PC-9 (cell line): Measurements from ENCODE around the gene CSRP2. TPM values are rescaled to one million over a fixed set of nuclear protein-coding genes. Genes with fewer than 3 reads are reported as not detected.

ENCODE experiments used
- BruUV-seq: library from RNA; stranded (reverse); fragments of 400-500 nt; replicated peaks from 2 replicates; lab custom pipeline; 2021; lab: Mats Ljungman, UMichigan
- CTCF ChIA-PET: fragments of 300-600 bp; sonication (Branson Sonifier 250); formaldehyde crosslinking; loops from one replicate; lab custom pipeline; 2022; ENCODE audit warnings: antibody characterized with exemption; lab: Charles Lee
- POLR2A ChIA-PET: fragments of 300-600 bp; sonication (Branson Sonifier 250); formaldehyde crosslinking; loops from one replicate; lab custom pipeline; 2022; ENCODE audit warnings: antibody characterized with exemption; ENCODE audit not compliant: unreplicated experiment; lab: Charles Lee
- DNase-seq, 2 experiments: peaks; one replicate each; pipeline versions ENCODE4 v3.0.0 to v3.0.0-alpha.2; 2015 to 2022; ENCODE audit warnings: mixed read lengths in 1 of 2
- H2AFZ ChIP-seq: fragments of 200-600 bp; sonication (generic); 2 replicates; pipeline ENCODE4 v1.8.1; 2017; ENCODE audit warnings: antibody characterized with exemption
- H3F3A ChIP-seq: fragments of 200-600 bp; sonication (generic); 2 replicates; pipeline ENCODE4 v1.8.1; 2017; ENCODE audit warnings: antibody characterized with exemption, mild to moderate bottlenecking, low read depth; ENCODE audit not compliant: insufficient read depth
- H3K27ac ChIP-seq: fragments of 200-600 bp; sonication (generic); 2 replicates; pipeline ENCODE4 v1.6.1; 2016; ENCODE audit warnings: mixed run types
- H3K27me3 ChIP-seq: fragments of 200-600 bp; sonication (generic); 2 replicates; pipeline ENCODE4 v1.6.1; 2016; ENCODE audit warnings: low read depth, mixed run types; ENCODE audit not compliant: insufficient read depth
- H3K36me3 ChIP-seq: fragments of 200-600 bp; sonication (generic); 2 replicates; pipeline ENCODE4 v1.6.1; 2016; ENCODE audit warnings: low read depth, mixed run types
- H3K4me1 ChIP-seq: fragments of 200-600 bp; sonication (generic); replicated peaks from 2 replicates; pipeline ENCODE4 v1.6.1; 2016; ENCODE audit warnings: mixed run types; ENCODE audit not compliant: insufficient read depth
- H3K4me2 ChIP-seq: fragments of 200-600 bp; sonication (generic); 2 replicates; pipeline ENCODE4 v1.6.1; 2017; ENCODE audit warnings: mixed run types
- H3K4me3 ChIP-seq: fragments of 200-600 bp; sonication (generic); 2 replicates; pipeline ENCODE4 v1.6.1; 2016; ENCODE audit warnings: mixed run types
- H3K79me2 ChIP-seq: fragments of 200-600 bp; sonication (generic); 2 replicates; pipeline ENCODE4 v1.6.1; 2017; ENCODE audit warnings: low read depth, mixed run types
- H3K9me2 ChIP-seq: fragments of 200-600 bp; sonication (generic); 2 replicates; pipeline ENCODE4 v1.8.1; 2017; ENCODE audit warnings: mild to moderate bottlenecking; ENCODE audit not compliant: insufficient read depth
- H3K9me3 ChIP-seq: fragments of 200-600 bp; sonication (generic); 2 replicates; pipeline ENCODE4 v1.8.1; 2016; ENCODE audit warnings: low read depth; ENCODE audit not compliant: insufficient read depth
- H4K20me1 ChIP-seq: fragments of 200-600 bp; sonication (generic); 2 replicates; pipeline ENCODE4 v1.8.1; 2017; ENCODE audit not compliant: insufficient read depth
- CTCF ChIP-seq: fragments of 200-600 bp; sonication (generic); conservative IDR thresholded peaks from 2 replicates; pipeline ENCODE4 v1.6.1; 2017; ENCODE audit warnings: mixed run types, antibody characterized with exemption, mild to moderate bottlenecking, moderate library complexity
- EZH2 ChIP-seq: fragments of 200-600 bp; sonication (generic); IDR thresholded peaks from 2 replicates; pipeline ENCODE4 v1.8.0; 2017; ENCODE audit warnings: antibody characterized with exemption, low read depth
- intact Hi-C: fragments of 100-400 bp; cut with micrococcal nuclease; formaldehyde crosslinking; loops from one replicate; pipeline ENCODE4 v1.10.0; 2022; ENCODE audit not compliant: unreplicated experiment
- total RNA-seq: library from RNA; stranded (reverse); gene quantifications from 2 replicates; pipeline ENCODE4 v1.2.3, GENCODE V29; 2021

The CSRP2 gene
- total RNA-seq, 1 experiment from 2014 or later: 4.1 TPM

GRCh38 chr12:76891609-76892008 lies 12.8 kb upstream of the CSRP2 start:
- H3K4me3 ChIP-seq: no peak overlapping the region
- no peak overlapping the region for H3K4me2 ChIP-seq
- no peak overlapping the region for H3K27ac ChIP-seq
- no peaks in the 10 kb centered on the region for H3F3A ChIP-seq
- TF ChIP-seq EZH2 (no peak), CTCF (no peak)
- no peaks in the 10 kb centered on the region for H3K36me3 ChIP-seq
- H3K9me3 ChIP-seq: peaks cover 3% of the 10 kb centered on the region; the same call in 1 of the 2 replicates
- no peaks in the 10 kb centered on the region for H3K27me3 ChIP-seq
- no peaks in the 10 kb centered on the region for H3K4me1 ChIP-seq
- H2AFZ ChIP-seq: no peak overlapping the region
- no peaks in the 10 kb centered on the region for H3K79me2 ChIP-seq
- no peaks in the 10 kb centered on the region for H3K9me2 ChIP-seq
- ChIA-PET POLR2A (no interaction called here), CTCF (interaction anchor here (0.5 to 0.6 kb wide), 2 partner anchors 1113 to 1630 kb away, joined by 5 to 12 read pairs; no protein-coding TSS in a partner anchor)
- H4K20me1 ChIP-seq: no peaks in the 10 kb centered on the region
- BruUV-seq: no TSS peak
- intact Hi-C loops: no loop called here
- DNase-seq: no peak

- Histone ChIP-seq H3K4me2 (no peak overlapping the region), H2AFZ (no peak overlapping the region)
- TF ChIP-seq EZH2: no peak
- no peak for TF ChIP-seq CTCF
Observed at GRCh38 chr12:76890151-76891143, 11.6 kb upstream of the CSRP2 start.

GRCh38 chr12:76888775-76889174 lies 10.0 kb upstream of the CSRP2 start:
- Histone ChIP-seq H4K20me1 (no peaks in the 10 kb centered on the region), H3K4me2 (no peak overlapping the region), H2AFZ (no peak overlapping the region), H3F3A (no peaks in the 10 kb centered on the region), H3K27me3 (no peaks in the 10 kb centered on the region), H3K4me1 (no peaks in the 10 kb centered on the region), H3K27ac (no peak overlapping the region), H3K9me3 (no peaks in the 10 kb centered on the region; the same call in 1 of the 2 replicates), H3K9me2 (no peaks in the 10 kb centered on the region), H3K36me3 (no peaks in the 10 kb centered on the region), H3K4me3 (no peak overlapping the region), H3K79me2 (no peaks in the 10 kb centered on the region)
- ChIA-PET CTCF (no interaction called here), POLR2A (no interaction called here)
- intact Hi-C loops: no loop called here
- DNase-seq: no peak
- no TSS peak for BruUV-seq
- TF ChIP-seq EZH2 (no peak), CTCF (no peak)

More at GRCh38 chr12:76890151-76891143, 11.6 kb upstream of the CSRP2 start:
- Histone ChIP-seq H3F3A (no peaks in the 10 kb centered on the region), H4K20me1 (no peaks in the 10 kb centered on the region), H3K36me3 (no peaks in the 10 kb centered on the region), H3K79me2 (no peaks in the 10 kb centered on the region), H3K27ac (no peak overlapping the region), H3K27me3 (no peaks in the 10 kb centered on the region), H3K4me3 (no peak overlapping the region), H3K9me2 (no peaks in the 10 kb centered on the region), H3K4me1 (no peaks in the 10 kb centered on the region), H3K9me3 (peaks cover 3% of the 10 kb centered on the region; the same call in 1 of the 2 replicates)
- CTCF ChIA-PET: no interaction called here
- POLR2A ChIA-PET: interaction anchor here (0.6 kb wide), 1 partner anchor 304 kb away, joined by 6 read pairs; no protein-coding TSS in a partner anchor
- intact Hi-C loops: no loop called here
- no TSS peak for BruUV-seq
- DNase-seq: peak in 1 of 2 experiments; percentile 16
